ENCODE data around the gene CMIP. TPM values are rescaled to one million over a fixed set of nuclear protein-coding genes. Genes with fewer than 3 reads are reported as not detected.
A peak's percentile ranks its signal among the peaks of the same experiment; 100 is the strongest.
"Not testable (repeated sequence)": the region's sequence is repeated elsewhere in the genome, so short reads cannot be mapped to it uniquely, and the experiment has no call there.

The CMIP gene
- polyA plus RNA-seq, 1 donor = 44.3 TPM

- no peak for DNase-seq
Measured at GRCh38 chr16:81716478-81717225, 272.0 kb downstream of the CMIP start.

DNA sequence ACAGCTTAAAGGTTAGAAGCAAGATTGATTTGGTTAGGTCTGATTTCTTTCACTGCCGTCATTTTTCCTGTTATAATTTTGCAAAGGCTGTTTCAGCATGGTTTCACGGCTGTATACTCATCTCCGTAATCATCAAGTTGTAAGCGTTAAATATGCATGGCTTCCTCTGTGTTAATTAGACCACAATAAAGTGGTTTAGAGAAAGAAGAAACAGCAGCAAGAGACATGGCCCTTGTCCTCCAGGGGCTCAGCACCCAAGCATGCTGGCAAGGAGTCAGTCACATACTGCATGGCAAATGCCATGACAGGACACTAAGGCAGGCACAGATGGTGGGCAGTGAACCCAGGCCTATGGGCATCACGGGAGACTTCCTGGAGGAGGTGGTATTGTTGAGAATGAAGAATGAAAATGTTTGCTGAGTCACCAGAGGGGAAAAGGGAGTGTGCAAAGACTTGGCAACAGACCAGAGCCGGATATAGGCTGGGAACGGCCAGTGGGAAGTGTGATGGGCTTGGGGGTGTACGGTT lies 273.1 kb downstream of the CMIP start:
- no peak for DNase-seq

- DNase-seq = no peak
Measured at GRCh38 chr16:81718637-81719036, 274.0 kb downstream of the CMIP start.

DNA sequence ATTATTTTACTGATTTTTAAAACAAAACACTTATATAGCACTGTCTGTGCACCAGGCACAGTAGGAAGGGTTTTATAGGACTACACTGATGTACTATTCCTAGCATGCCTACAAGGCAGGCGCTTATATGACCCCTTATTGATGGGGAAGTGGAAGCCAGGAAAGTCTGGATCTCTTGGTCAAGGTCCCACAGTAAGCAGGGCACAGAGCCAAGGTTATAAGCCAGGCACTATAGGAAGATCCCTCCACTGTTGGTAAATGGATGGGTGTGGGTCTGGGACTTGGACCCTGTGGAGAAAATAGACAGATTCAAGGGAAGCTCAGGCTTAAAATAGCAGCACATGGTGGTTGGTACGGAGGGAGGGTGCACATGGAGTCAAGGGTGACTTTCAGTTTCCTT lies 275.4 kb downstream of the CMIP start:
- DNase-seq = no peak

DNA sequence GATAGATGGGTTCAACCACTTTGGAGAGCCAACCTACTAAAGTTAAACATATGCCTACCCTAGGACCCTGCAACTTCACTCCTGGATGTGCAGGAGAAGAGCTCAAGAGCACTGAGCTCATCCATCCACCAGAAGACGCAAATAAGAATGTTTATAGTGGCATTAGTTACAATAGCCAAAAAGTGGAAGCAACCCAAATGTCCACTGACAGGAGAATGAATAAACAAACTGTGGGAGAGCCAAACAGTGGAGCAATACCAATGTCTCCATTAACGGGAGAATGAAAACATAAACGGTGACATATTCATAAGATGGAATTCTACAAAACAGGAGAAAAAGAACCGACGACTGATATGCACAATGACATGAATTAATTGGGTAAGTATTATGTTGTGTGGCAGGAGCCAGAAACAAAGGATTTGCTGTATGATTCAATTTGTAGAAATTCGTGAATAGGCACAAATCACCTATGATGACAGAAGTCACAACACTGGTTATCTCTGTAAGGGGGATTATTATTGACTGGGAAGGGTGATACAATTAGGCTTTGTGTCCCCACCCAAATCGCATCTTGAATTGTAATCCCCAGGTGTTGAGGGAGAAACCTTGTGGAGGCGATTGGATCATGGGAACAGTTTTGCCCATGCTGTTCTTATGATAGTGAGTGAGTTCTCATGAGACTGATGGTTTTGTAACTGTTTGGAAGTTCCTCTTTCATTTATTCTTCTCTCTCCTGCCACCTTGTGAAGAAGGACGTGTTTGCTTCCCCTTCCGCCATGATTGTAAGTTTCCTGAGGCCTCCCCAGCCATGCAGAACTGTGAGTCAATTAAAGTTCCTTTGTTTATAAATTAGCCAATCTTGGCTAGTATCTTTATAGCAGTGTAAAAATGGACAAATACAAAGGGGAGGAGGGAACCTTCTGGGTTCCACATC lies 276.6 kb downstream of the CMIP start:
- no peak for DNase-seq

GRCh38 chr16:81723098-81723723 lies 278.6 kb downstream of the CMIP start:
- DNase-seq = peak; percentile 86

DNA sequence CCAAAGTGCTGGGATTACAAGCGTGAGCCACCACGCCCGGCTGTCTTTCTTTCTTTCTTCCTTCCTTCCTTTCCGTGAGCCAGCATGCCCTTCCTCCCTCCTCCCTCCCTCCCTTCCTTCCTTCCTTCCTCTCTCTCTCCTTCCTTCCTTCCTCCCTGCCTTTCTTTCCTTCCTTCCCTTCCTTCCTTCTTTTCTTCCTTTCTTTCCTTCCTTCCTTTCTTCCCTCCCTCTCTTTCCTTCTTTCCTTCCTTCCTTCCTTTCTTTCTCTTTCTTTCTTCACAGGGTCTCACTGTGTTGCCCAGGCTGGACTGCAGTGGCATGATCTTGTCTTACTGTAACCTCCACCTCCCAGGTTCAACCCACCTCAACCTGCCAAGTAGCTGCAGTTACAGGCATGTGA lies 283.8 kb downstream of the CMIP start:
- no peak for DNase-seq

GRCh38 chr16:81729451-81729850 lies 284.8 kb downstream of the CMIP start:
- DNase-seq = no peak

GRCh38 chr16:81730090-81731051 lies 285.8 kb downstream of the CMIP start:
- DNase-seq = peak; percentile 85

DNA sequence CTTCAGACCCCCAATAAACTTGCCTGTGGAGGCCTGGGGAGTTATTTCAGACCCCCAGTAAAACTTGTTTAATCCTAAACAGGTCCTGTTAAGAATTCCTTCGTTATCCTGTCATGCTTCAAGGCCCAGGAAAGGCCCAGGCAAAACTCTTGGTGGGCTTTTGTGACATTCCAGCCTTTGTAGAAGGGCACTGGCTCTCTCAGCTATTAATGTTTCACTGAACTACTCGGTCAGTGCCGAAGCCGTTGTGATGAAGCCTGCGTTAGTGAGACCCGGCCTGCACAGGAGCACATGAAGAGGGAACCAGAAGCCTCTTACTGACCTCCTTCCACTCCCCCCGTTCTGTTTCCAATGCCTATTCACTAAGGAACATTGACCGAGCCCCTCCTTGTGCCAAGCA lies 287.0 kb downstream of the CMIP start:
- no peak for DNase-seq

- no peak for DNase-seq
Measured at GRCh38 chr16:81732699-81733098, 288.1 kb downstream of the CMIP start.

GRCh38 chr16:81733295-81733694 lies 288.7 kb downstream of the CMIP start:
- no peak for DNase-seq

DNA sequence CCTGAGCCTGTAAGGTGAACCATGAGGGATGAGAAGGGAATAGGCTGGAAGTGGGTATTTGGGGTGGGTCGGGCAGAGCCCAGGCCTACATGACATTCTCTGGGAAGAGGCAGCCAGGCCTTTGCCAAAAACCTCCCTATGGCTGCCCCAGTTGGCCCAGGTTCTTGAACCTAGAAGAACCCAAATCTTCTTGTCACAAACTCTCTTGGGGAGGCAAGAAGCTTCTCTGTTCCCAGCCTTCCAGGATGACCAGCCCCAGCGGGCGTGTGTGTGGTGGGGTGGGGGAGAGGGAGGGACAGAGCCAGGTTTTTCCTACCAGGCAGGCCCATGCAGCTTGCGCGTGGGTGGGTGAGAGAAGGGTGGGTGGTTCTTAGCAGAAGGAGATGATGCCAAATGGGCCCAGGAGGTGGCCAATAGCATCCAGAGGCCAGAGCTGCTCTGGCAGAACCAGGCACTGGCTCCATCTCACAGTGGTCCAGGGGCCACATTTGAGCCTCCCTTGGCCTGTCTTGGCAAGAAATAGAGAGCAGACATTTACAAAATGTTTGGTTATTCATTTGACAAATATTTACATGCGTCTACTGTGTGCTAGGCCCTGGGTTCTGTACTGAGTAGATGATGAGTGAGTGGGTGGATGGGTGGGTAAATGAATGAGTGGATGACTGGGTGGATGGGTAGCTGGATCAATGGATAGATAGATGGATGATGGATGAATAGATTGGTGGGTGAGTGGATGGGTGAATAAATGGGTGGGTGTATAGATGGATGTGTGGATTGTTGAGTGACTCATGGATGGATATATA lies 290.2 kb downstream of the CMIP start:
- no peak for DNase-seq

DNA sequence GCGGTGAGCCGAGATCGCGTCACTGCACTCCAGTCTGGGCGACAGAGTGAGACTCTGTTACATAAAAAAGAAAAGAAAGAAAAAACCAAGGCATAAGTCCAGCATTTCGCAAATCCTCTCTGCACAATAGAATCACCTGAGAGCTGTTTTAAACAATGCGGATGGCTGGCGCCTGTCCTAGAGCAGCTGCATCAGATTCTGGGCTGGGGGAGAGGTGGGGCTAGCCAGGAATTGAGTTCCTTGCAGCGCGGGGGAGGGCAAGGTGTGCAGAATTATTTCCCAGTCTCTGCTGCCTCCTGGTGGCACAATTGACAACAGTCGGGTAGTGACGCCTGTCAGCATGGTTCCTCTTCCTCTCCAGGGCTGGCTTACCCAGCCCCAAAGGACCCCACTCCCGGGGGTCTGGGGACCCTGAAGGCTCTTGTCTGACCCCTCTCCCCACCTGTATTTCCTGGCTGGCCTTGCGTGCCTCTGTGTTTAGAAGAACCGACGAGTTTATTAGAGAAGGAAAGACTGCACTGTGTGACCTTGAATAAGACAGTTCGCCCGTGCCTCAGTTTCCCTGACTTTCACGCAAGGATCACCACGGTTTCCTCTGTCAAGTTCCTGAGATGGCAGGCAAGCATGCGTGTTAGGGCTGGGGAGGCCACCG lies 293.4 kb downstream of the CMIP start:
- peak; percentile 86 for DNase-seq

DNA sequence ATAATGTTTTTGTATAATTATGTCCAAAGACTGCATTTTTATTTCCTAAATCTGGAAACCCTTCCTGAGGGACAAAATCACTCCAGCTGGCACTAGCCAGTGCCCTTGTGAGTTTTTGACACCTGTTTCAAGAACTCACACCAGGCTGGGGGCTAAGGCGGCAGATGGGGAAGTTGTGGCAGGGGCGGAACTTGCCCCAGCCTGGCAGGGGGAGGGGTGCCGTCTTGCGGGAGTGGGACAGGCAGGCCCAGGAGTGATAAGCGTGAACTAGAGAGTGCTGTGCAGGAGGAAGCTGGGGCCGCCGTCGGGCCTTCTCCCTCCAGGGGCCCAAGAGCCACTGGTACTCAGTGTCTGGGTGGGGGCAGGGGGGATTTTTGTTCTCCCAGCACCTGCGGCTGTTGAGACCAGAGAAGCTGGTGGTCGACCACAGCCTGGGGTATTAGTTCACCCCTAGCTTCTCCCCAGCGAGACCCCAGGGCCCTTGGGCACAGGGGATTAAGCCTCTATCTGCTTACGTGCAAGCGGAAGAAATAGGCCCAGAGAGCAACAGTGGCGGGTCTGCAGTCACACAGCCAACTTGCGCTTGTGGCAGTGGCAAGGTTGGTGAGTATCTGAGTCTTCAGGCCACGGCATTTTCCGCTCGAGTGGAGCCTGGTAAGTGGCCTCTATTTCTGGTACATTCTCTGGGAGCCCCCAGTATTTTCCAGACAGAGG lies 294.3 kb downstream of the CMIP start:
- DNase-seq = no peak

DNA sequence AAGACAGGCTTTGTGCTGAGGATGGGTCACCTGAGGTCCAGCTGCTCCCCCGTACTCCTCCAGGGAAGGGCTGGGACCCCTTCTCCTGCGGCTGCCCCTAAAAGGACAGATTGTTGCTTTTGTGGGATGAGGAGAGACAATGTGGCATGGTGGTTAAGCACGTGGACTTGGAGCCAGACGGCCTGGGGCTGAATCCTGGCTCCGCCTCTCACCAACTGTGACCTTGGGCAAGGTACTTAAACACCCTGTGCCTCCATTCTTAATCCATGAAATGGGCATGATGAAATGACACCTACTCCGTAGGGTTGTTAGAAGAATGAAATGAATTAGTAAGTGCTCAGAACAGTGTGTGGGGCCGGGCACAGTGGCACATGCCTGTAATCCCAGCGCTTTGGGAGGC lies 294.9 kb downstream of the CMIP start:
- DNase-seq = no peak

- DNase-seq = no peak
Measured at GRCh38 chr16:81740169-81740568, 295.6 kb downstream of the CMIP start.

- DNase-seq = not testable (repeated sequence)
Measured at GRCh38 chr16:81741430-81741770, 296.8 kb downstream of the CMIP start.

GRCh38 chr16:81744385-81744784 lies 299.8 kb downstream of the CMIP start:
- DNase-seq = no peak
